ENCODE data around the gene PGRMC2. TPM values are rescaled to one million over a fixed set of nuclear protein-coding genes. Genes with fewer than 3 reads are reported as not detected.

The PGRMC2 gene
- total and polyA plus RNA-seq, 2 of the 4 experiments (the other 2 are of a cell fraction), result 13.4 to 40.7 TPM

GRCh38 chr4:128332081-128332480, 44.5 kb upstream of the PGRMC2 start:
- TF ChIP-seq NFE2L2 (IDR thresholded peaks at IDR 0.05; ENCODE audit: low read depth, low read length) (no peak), RFX5 (IDR thresholded peaks at IDR 0.05; ENCODE audit: low read depth, low read length) (no peak), MAFK (IDR thresholded peaks at IDR 0.05; ENCODE audit: low read depth, low read length) (no peak), CHD1 (IDR thresholded peaks at IDR 0.05; ENCODE audit: low read depth, low read length) (no peak), USF2 (IDR thresholded peaks at IDR 0.05; ENCODE audit: low read depth, low read length) (no peak), BHLHE40 (IDR thresholded peaks at IDR 0.05; ENCODE audit: low read depth, low read length) (no peak), MAZ (IDR thresholded peaks at IDR 0.05; ENCODE audit: borderline replicate concordance, low read depth, low read length) (no peak), SMC3 (IDR thresholded peaks at IDR 0.05; ENCODE audit: low read depth, low read length) (no peak), RCOR1 (IDR thresholded peaks at IDR 0.05; ENCODE audit: insufficient replicate concordance, low read length) (no peak), MXI1 (IDR thresholded peaks at IDR 0.05; ENCODE audit: borderline replicate concordance, low read depth, low read length) (no peak), RAD21 (IDR thresholded peaks at IDR 0.05; ENCODE audit: low read length) (no peak), CEBPB (IDR thresholded peaks at IDR 0.05; ENCODE audit: low read depth, low read length) (no peak), CTCF (conservative IDR thresholded peaks at IDR 0.05; ENCODE audit: low read depth, low read length) (no peak), POLR2A (IDR thresholded peaks at IDR 0.05; ENCODE audit: low read depth, low read length) (no peak), FOS (IDR thresholded peaks at IDR 0.05; ENCODE audit: low read depth, low read length) (no peak), ELK1 (IDR thresholded peaks at IDR 0.05; ENCODE audit: borderline replicate concordance, low read depth, low read length) (no peak)
- no peaks in the 10 kb centered on the region for H3K9me1 ChIP-seq (ENCODE audit: insufficient read depth, low read length)
- H3K9me3 ChIP-seq (ENCODE audit: control insufficient read depth, insufficient read depth, low read length), result no peaks in the 10 kb centered on the region
- H2AK9ac ChIP-seq (replicated peaks; ENCODE audit: low read depth, low read length, poor library complexity), result no peak overlapping the region
- H2BK15ac ChIP-seq (ENCODE audit: low read depth, low read length), result no peak overlapping the region
- no peaks in the 10 kb centered on the region for H3K27me3 ChIP-seq (ENCODE audit: control insufficient read depth, insufficient read depth, low read length)
- H2BK20ac ChIP-seq (ENCODE audit: low read depth, low read length), result no peak overlapping the region
- H4K8ac ChIP-seq (ENCODE audit: low read depth in 2 of 2, low read length in 2 of 2), result no peak overlapping the region
- no peak overlapping the region for H3K14ac ChIP-seq (replicated peaks; ENCODE audit: low read depth, low read length)
- H3K4me1 ChIP-seq (ENCODE audit: control insufficient read depth, insufficient read depth, low read length), result peaks cover 2% of the 10 kb centered on the region; the same call in 1 of the 2 replicates
- ChIA-PET POLR2A (ENCODE audit: unreplicated experiment) (no interaction called here), CTCF (no interaction called here)
- in situ Hi-C loops (cut with MboI; ENCODE audit: low sequenced_read_pairs), result no loop called here
- H3K23ac ChIP-seq (ENCODE audit: low read depth, low read length), result no peak overlapping the region
- H3K18ac ChIP-seq (ENCODE audit: low read depth, low read length), result no peak overlapping the region
- no peak for ATAC-seq (ENCODE audit: low read depth)
- no peak overlapping the region for H3K4me3 ChIP-seq (ENCODE audit: insufficient read depth, low read depth, low read length)
- no peak overlapping the region for H2AFZ ChIP-seq (replicated peaks; ENCODE audit: low read length, poor library complexity)
- H4K20me1 ChIP-seq (ENCODE audit: insufficient read depth, low read length), result no peaks in the 10 kb centered on the region
- H3K4ac ChIP-seq (ENCODE audit: low read depth, low read length), result no peak overlapping the region
- H2BK5ac ChIP-seq (ENCODE audit: low read depth, low read length, poor library complexity, severe bottlenecking), result no peak overlapping the region
- DNase-seq, result no peak
- BruUV-seq (replicated peaks), result no TSS peak
- H3K79me1 ChIP-seq (ENCODE audit: low read depth in 1 of 2, low read length in 2 of 2), result no peaks in the 10 kb centered on the region
- no peak overlapping the region for H3K9ac ChIP-seq (ENCODE audit: low read depth, low read length)
- intact Hi-C loops (cut with micrococcal nuclease), result no loop called here
- no peak overlapping the region for H2BK120ac ChIP-seq (ENCODE audit: low read depth, low read length)
- dilution Hi-C loops (cut with HindIII; ENCODE audit: low sequenced_read_pairs, unreplicated experiment), result no loop called here
- no peak overlapping the region for H4K5ac ChIP-seq (ENCODE audit: low read depth, low read length)
- H3K56ac ChIP-seq (ENCODE audit: extremely low read depth, insufficient read depth, low read length), result no peak overlapping the region
- H3K27ac ChIP-seq (ENCODE audit: insufficient read depth, low read length), result no peak overlapping the region
- no peaks in the 10 kb centered on the region for H3K36me3 ChIP-seq (ENCODE audit: control insufficient read depth, insufficient read depth, low read length)
- H4K91ac ChIP-seq (ENCODE audit: insufficient read depth, low read depth, low read length), result no peak overlapping the region
- no peak overlapping the region for H2AK5ac ChIP-seq (ENCODE audit: low read depth, low read length)
- H3K4me2 ChIP-seq (ENCODE audit: low read depth, low read length), result no peak overlapping the region

All from IMR-90 (cell line).